Smooth muscle cell (in vitro differentiated cells): ENCODE data around the gene SUPT6H. TPM values are rescaled to one million over a fixed set of nuclear protein-coding genes. Genes with fewer than 3 reads are reported as not detected.
A peak's percentile ranks its signal among the peaks of the same experiment; 100 is the strongest.

ENCODE experiments used
- DNase-seq: peaks from one replicate; lab custom pipeline; 2025; ENCODE audit not compliant: unreplicated experiment; lab: John Stamatoyannopoulos, UW
- H2AFZ ChIP-seq: fragments of 200-600 bp; sonication (generic); 2 replicates; pipeline ENCODE4 v1.6.0; 2016; ENCODE audit warnings: antibody characterized with exemption, low read depth, mild to moderate bottlenecking
- H3F3A ChIP-seq: fragments of 200-600 bp; sonication (generic); 2 replicates; pipeline ENCODE4 v1.6.0; 2017; ENCODE audit warnings: antibody characterized with exemption, low read depth
- H3K27ac ChIP-seq: fragments of 200-600 bp; sonication (generic); 2 replicates; pipeline ENCODE4 v1.5.1; 2016; ENCODE audit warnings: low read depth, mild to moderate bottlenecking
- H3K27me3 ChIP-seq: fragments of 200-600 bp; sonication (generic); 2 replicates; pipeline ENCODE4 v1.6.1; 2016; ENCODE audit warnings: low read depth, mild to moderate bottlenecking
- H3K36me3 ChIP-seq: fragments of 200-600 bp; sonication (generic); 2 replicates; pipeline ENCODE4 v1.5.1; 2016; ENCODE audit warnings: low read depth
- H3K4me1 ChIP-seq: fragments of 200-600 bp; sonication (generic); 2 replicates; pipeline ENCODE4 v1.5.1; 2016; ENCODE audit warnings: low read depth
- H3K4me2 ChIP-seq: fragments of 200-600 bp; sonication (generic); 2 replicates; pipeline ENCODE4 v1.6.0; 2016; ENCODE audit warnings: mild to moderate bottlenecking
- H3K4me3 ChIP-seq: fragments of 200-600 bp; sonication (generic); 2 replicates; pipeline ENCODE4 v1.5.1; 2016; ENCODE audit warnings: mild to moderate bottlenecking
- H3K79me2 ChIP-seq: fragments of 200-600 bp; sonication (generic); 2 replicates; pipeline ENCODE4 v1.6.0; 2016; ENCODE audit warnings: low read depth, mild to moderate bottlenecking
- H3K9ac ChIP-seq: fragments of 200-600 bp; sonication (generic); 2 replicates; pipeline ENCODE4 v1.6.0; 2016; ENCODE audit warnings: low read depth
- H3K9me3 ChIP-seq: fragments of 200-600 bp; sonication (generic); replicated peaks from 2 replicates; pipeline ENCODE4 v1.5.1; 2016; ENCODE audit warnings: low read depth
- H4K20me1 ChIP-seq: fragments of 200-600 bp; sonication (generic); 2 replicates; pipeline ENCODE4 v1.6.0; 2016; ENCODE audit warnings: low read depth
- WGBS: methylation state at CpG from one replicate; pipeline ENCODE4 v1.1.7; 2016; ENCODE audit warnings: low lambda C conversion rate; 5-methylcytosine and 5-hydroxymethylcytosine counted together
- polyA plus RNA-seq: library from polyadenylated mRNA; unstranded; fragments of >200 nt; fragmentation: Nextera tagmentation; extraction: Ambion mirVana; gene quantifications from 2 replicates; pipeline ENCODE4 v1.2.1, GENCODE V29; 2016
- total RNA-seq: library from RNA; depleted of rRNA; stranded (reverse); fragments of >200 nt; gene quantifications from 2 replicates; pipeline ENCODE4 v1.2.3, GENCODE V29; 2014
- TF ChIP-seq, protein P1 (sequence below): fragments of 200-600 bp; sonication (generic); IDR thresholded peaks from 2 replicates; pipeline ENCODE4 v1.5.1; 2017; ENCODE audit warnings: borderline replicate concordance, mild to moderate bottlenecking, antibody characterized with exemption; ENCODE audit not compliant: insufficient read depth, poor library complexity, severe bottlenecking

Gene SUPT6H
- total and polyA plus RNA-seq, 2 experiments from 2014 or later, result 22.4 to 64.0 TPM

DNA sequence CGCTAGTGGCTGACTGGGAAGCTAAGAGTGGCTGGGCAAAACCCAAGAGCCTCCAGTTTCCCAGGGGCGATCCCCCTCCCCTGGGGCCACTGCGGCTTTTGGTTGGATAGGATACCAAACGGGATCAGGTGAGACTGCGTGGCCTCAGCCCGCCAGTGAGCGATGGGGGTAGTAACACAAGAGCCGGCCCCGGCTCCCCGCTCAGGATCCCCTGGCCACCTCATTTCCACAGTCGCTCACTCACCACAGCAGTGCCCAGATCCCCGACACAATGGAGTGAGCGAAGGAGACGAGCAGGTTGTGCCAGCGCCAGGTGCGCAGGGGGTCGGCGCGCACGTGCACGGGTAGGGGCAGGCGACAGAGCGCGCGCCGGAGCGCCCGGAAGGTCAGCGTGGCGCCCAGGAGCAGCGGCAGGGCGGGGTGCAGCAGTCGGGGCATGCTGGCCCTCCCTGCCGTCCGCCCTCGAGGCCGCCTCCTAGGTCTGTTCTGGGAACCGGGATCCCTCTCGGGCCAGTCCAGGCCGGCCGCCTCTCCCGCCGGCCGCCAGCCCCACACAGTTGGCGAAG is 63.7 kb downstream of the SUPT6H start:
- H2AFZ ChIP-seq, result no peak overlapping the region

GRCh38 chr17:28726226-28726626 is 64.2 kb downstream of the SUPT6H start, which contains the start of gene TLCD1:
Gene TLCD1, minus strand, starts transcription at chr17:28726233. Its CDS starts 136 bp downstream, at chr17:28726097.
- Histone ChIP-seq H3K4me3 (peak within 1 kb of the TSS; percentile 86), H3K4me1 (peaks cover 21% of the 10 kb centered on the region), H3K9me3 (no peaks in the 10 kb centered on the region), H3K4me2 (peak within 1 kb of the TSS; percentile 98), H3K9ac (peak within 1 kb of the TSS; percentile 69), H3K36me3 (no peaks in the 10 kb centered on the region), H3K79me2 (peaks cover 19% of the 10 kb centered on the region), H3F3A (peaks cover 22% of the 10 kb centered on the region), H3K27me3 (no peaks in the 10 kb centered on the region), H4K20me1 (peaks cover 34% of the 10 kb centered on the region), H2AFZ (peak within 1 kb of the TSS; percentile 52), H3K27ac (peak within 1 kb of the TSS; percentile 98)
- WGBS, result 4% methylated on average over 4 of the region's 49 CpGs
- TF ChIP-seq, protein P1, sequence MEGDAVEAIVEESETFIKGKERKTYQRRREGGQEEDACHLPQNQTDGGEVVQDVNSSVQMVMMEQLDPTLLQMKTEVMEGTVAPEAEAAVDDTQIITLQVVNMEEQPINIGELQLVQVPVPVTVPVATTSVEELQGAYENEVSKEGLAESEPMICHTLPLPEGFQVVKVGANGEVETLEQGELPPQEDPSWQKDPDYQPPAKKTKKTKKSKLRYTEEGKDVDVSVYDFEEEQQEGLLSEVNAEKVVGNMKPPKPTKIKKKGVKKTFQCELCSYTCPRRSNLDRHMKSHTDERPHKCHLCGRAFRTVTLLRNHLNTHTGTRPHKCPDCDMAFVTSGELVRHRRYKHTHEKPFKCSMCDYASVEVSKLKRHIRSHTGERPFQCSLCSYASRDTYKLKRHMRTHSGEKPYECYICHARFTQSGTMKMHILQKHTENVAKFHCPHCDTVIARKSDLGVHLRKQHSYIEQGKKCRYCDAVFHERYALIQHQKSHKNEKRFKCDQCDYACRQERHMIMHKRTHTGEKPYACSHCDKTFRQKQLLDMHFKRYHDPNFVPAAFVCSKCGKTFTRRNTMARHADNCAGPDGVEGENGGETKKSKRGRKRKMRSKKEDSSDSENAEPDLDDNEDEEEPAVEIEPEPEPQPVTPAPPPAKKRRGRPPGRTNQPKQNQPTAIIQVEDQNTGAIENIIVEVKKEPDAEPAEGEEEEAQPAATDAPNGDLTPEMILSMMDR, result no peak
- peak; percentile 87 for DNase-seq

More for the DNA sequence above, 63.7 kb downstream of the SUPT6H start:
- DNase-seq, result peak; percentile 43
- H3F3A ChIP-seq, result peaks cover 22% of the 10 kb centered on the region
- H4K20me1 ChIP-seq, result peaks cover 39% of the 10 kb centered on the region
- no peaks in the 10 kb centered on the region for H3K9me3 ChIP-seq
- H3K4me2 ChIP-seq, result peak overlapping the region; percentile 98
- H3K36me3 ChIP-seq, result no peaks in the 10 kb centered on the region
- H3K9ac ChIP-seq, result peak overlapping the region; percentile 28
- H3K4me1 ChIP-seq, result peaks cover 26% of the 10 kb centered on the region
- H3K27ac ChIP-seq, result peak overlapping the region; percentile 98
- H3K79me2 ChIP-seq, result peaks cover 23% of the 10 kb centered on the region
- H3K27me3 ChIP-seq, result no peaks in the 10 kb centered on the region
- TF ChIP-seq, protein P1, result no peak
- H3K4me3 ChIP-seq, result peak overlapping the region; percentile 86
- under 1% methylated on average over 37 of the region's 45 CpGs for WGBS

GRCh38 chr17:28726627-28727491 is 64.9 kb downstream of the SUPT6H start:
- Histone ChIP-seq H3K36me3 (no peaks in the 10 kb centered on the region), H3K9me3 (no peaks in the 10 kb centered on the region), H3K27ac (peak overlapping the region; percentile 98), H3K4me1 (peaks cover 15% of the 10 kb centered on the region), H3K79me2 (peaks cover 12% of the 10 kb centered on the region), H3K27me3 (no peaks in the 10 kb centered on the region), H3F3A (peaks cover 17% of the 10 kb centered on the region), H3K4me3 (peak overlapping the region; percentile 86), H3K4me2 (peak overlapping the region; percentile 98), H3K9ac (peak overlapping the region; percentile 90), H2AFZ (peak overlapping the region; percentile 83), H4K20me1 (peaks cover 28% of the 10 kb centered on the region)
- TF ChIP-seq, protein P1, result peak; percentile 100
- peak; percentile 87 for DNase-seq
- 1% methylated on average over 46 of the region's 57 CpGs for WGBS
